ENCODE results near the gene SMARCD2.

- TF ChIP-seq POLR2A (IDR thresholded peaks at IDR 0.05; ENCODE audit: low read depth) (no peak), POLR2AphosphoS5 (IDR thresholded peaks at IDR 0.05) (no peak)
- TF ChIP-seq, protein P1, sequence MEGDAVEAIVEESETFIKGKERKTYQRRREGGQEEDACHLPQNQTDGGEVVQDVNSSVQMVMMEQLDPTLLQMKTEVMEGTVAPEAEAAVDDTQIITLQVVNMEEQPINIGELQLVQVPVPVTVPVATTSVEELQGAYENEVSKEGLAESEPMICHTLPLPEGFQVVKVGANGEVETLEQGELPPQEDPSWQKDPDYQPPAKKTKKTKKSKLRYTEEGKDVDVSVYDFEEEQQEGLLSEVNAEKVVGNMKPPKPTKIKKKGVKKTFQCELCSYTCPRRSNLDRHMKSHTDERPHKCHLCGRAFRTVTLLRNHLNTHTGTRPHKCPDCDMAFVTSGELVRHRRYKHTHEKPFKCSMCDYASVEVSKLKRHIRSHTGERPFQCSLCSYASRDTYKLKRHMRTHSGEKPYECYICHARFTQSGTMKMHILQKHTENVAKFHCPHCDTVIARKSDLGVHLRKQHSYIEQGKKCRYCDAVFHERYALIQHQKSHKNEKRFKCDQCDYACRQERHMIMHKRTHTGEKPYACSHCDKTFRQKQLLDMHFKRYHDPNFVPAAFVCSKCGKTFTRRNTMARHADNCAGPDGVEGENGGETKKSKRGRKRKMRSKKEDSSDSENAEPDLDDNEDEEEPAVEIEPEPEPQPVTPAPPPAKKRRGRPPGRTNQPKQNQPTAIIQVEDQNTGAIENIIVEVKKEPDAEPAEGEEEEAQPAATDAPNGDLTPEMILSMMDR (IDR thresholded peaks at IDR 0.05), result no peak
These were observed 11.5 kb downstream of the SMARCD2 start for GRCh38 chr17:63830904-63831491.
